ENCODE data around the gene NCOA3.
A peak's percentile ranks its signal among the peaks of the same experiment; 100 is the strongest.

Gene NCOA3

DNA sequence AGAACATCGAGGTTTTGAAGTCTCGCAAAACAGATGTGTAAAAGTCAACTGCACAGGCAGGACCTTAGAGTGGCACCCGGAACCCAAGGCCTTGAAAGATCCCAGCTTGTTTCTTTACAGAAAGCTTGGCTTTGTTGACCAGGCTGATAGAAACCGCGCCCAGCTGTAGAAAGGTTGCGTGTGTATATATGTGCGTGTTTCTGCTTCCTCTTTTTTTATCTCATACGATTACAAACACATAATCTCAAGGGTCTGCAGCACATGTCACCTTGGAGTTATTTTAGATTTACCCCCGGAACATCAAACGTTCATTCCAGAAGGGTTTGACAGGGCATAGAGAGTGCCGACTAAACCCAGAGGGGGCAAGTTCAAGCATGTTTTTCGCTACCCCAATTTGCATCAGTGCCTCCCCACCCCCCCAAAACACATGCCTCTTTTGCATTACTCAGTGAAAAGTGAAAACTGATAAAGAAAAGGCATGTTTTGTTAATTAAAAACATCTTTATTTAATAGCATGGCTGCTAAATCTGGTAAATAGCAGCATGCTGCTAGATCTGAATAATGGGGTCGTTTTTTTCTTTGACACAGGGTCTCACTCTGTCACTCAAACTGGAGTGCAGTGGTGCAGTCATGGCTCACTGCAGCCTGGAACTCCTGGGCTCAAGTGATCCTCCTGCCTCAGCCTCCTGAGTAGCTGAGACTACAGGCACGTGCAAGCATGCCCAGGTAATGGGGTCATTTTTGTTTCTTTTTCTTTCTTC, 33.2 kb upstream of the NCOA3 start:
- TF ChIP-seq, protein P1, sequence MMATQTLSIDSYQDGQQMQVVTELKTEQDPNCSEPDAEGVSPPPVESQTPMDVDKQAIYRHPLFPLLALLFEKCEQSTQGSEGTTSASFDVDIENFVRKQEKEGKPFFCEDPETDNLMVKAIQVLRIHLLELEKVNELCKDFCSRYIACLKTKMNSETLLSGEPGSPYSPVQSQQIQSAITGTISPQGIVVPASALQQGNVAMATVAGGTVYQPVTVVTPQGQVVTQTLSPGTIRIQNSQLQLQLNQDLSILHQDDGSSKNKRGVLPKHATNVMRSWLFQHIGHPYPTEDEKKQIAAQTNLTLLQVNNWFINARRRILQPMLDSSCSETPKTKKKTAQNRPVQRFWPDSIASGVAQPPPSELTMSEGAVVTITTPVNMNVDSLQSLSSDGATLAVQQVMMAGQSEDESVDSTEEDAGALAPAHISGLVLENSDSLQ (IDR thresholded peaks at IDR 0.05): peak; percentile 51; the same call in 1 of the 2 replicates
- no peak for TF ChIP-seq BHLHE40 (IDR thresholded peaks at IDR 0.05; ENCODE audit: borderline replicate concordance)

DNA sequence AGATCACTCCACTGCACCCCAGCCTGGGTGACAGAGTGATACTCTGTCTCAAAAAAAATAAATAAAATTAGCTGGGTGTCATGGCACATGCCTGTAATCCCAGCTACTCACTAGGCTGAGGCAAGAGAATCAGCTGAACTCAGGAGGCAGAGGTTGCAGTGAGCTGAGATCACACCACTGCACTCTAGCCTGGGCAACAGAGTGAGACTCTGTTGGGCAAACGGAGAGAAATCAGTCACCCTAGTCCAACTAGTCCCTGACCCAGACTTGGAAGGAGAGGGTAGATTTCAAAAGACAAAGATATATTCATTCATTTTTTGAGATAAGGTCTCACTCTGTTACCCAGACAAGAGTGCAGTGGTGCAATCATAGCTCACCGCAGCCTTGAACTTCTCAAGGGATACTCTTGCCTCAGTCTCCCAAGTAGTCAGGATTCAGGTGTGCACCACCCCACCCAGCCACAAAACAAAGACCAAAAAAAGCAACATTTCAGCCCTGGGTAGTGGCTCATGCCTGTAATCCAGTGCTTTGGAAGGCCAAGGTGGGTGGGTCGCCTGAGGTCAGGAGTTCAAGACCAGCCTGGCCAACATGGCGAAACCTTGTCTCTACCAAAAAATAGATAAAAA, 26.2 kb upstream of the NCOA3 start:
- ChIA-PET CTCF (no interaction called here), POLR2A (interaction anchor here (0.6 kb wide), 1 partner anchor 40 kb away, joined by 3 read pairs; no protein-coding TSS in a partner anchor)
- no peak for TF ChIP-seq SP1 (IDR thresholded peaks at IDR 0.05)
- TF ChIP-seq FOXA1 (IDR thresholded peaks at IDR 0.05): no peak
- no peak for TF ChIP-seq BHLHE40 (IDR thresholded peaks at IDR 0.05; ENCODE audit: borderline replicate concordance)
- TF ChIP-seq NFRKB (IDR thresholded peaks at IDR 0.05): no peak
- no peak for TF ChIP-seq CTBP1 (IDR thresholded peaks at IDR 0.05; ENCODE audit: borderline replicate concordance)
- no peak for TF ChIP-seq ELF4 (IDR thresholded peaks at IDR 0.05)
- no peak for TF ChIP-seq FOXM1 (IDR thresholded peaks at IDR 0.05; ENCODE audit: borderline replicate concordance)
- DNase-seq (ENCODE audit: extremely low spot score): no peak

More for the DNA sequence above, 33.2 kb upstream of the NCOA3 start:
- CTCF ChIA-PET: no interaction called here
- POLR2A ChIA-PET: no interaction called here
- DNase-seq (ENCODE audit: extremely low spot score): no peak

DNA sequence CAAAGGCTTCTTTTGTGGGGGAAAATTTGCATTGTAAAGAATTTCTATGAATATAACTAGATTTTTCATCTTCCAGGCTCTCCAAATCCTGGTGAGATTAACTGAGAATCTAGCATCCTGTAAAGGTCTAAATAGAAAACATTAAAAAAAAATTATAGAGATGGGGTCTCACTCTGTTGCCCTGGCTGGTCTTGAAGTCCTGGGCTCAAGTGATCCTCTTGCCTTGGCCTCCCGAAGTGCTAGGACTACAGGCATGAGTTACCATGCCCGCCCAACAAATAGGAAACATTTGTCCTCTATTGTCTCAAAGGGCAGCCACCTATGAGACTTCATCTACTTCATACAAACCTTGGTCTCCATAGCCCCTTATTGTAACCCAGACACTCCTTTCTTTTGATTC, 25.2 kb upstream of the NCOA3 start:
- TF ChIP-seq FOXA1 (IDR thresholded peaks at IDR 0.05): no peak
- no peak for TF ChIP-seq L3MBTL2 (conservative IDR thresholded peaks at IDR 0.05)
- TF ChIP-seq FOXK2 (IDR thresholded peaks at IDR 0.05): no peak
- no peak for TF ChIP-seq SUZ12 (IDR thresholded peaks at IDR 0.05)
- TF ChIP-seq ELF4 (IDR thresholded peaks at IDR 0.05): no peak
- no peak for TF ChIP-seq TARDBP (IDR thresholded peaks at IDR 0.05)
- no peak for TF ChIP-seq BHLHE40 (IDR thresholded peaks at IDR 0.05; ENCODE audit: borderline replicate concordance)
- no peak for TF ChIP-seq LEF1 (IDR thresholded peaks at IDR 0.05; ENCODE audit: borderline replicate concordance)
- no peak for TF ChIP-seq CTBP1 (IDR thresholded peaks at IDR 0.05; ENCODE audit: borderline replicate concordance)
- TF ChIP-seq, protein P1 (IDR thresholded peaks at IDR 0.05): no peak
- no peak for TF ChIP-seq NFRKB (IDR thresholded peaks at IDR 0.05)
- no peak for TF ChIP-seq ARNT (IDR thresholded peaks at IDR 0.05)
- TF ChIP-seq SP1 (IDR thresholded peaks at IDR 0.05): no peak
- POLR2A ChIA-PET: no interaction called here
- CTCF ChIA-PET: no interaction called here
- no peak for DNase-seq (ENCODE audit: extremely low spot score)

DNA sequence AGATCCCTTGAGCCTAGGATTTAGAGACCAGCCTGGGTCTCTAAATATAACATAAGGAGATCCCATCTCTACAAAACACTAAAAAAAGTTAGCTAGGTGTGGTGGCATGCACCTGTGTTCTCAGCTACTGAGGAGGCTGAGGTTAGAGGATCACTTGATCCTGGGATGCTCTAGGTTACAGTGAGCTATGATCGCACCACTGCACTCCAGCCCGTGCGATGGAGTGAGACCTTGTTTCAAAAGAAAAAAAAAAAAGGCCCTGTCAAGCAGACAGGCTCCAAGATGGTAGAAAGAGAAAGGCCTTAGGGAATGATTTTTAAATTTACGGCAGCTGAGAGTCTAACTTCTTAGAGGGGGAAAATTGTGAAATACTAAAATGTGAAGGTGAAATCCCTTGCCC, 22.6 kb upstream of the NCOA3 start:
- ChIA-PET POLR2A (no interaction called here), CTCF (no interaction called here)
- TF ChIP-seq, protein P1 (IDR thresholded peaks at IDR 0.05): no peak
- no peak for TF ChIP-seq CTBP1 (IDR thresholded peaks at IDR 0.05; ENCODE audit: borderline replicate concordance)
- no peak for DNase-seq (ENCODE audit: extremely low spot score)

DNA sequence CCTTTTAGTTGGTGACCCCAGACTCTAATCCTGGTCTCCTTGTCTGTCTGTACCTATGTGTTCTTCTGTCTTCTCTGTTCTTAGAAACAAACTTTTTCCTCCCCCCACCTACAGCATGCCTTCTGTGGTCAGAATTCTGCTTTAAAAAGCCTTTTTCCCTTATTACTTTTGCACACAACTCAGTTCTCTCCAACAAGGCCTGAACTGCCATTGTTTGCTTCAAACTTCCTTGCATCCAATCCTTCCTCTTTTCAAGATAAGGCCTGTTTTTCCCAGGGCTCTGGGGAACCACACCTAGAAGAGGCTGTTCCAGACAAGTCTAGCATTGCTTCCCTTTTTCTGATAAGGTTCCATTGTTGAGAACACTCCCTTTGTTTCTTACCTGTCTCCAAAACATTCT, 22.2 kb upstream of the NCOA3 start:
- TF ChIP-seq L3MBTL2 (conservative IDR thresholded peaks at IDR 0.05): no peak
- TF ChIP-seq TARDBP (IDR thresholded peaks at IDR 0.05): no peak
- TF ChIP-seq FOXA1 (IDR thresholded peaks at IDR 0.05): no peak
- CTCF ChIA-PET: no interaction called here
- POLR2A ChIA-PET: no interaction called here
- DNase-seq (ENCODE audit: extremely low spot score): no peak

DNA sequence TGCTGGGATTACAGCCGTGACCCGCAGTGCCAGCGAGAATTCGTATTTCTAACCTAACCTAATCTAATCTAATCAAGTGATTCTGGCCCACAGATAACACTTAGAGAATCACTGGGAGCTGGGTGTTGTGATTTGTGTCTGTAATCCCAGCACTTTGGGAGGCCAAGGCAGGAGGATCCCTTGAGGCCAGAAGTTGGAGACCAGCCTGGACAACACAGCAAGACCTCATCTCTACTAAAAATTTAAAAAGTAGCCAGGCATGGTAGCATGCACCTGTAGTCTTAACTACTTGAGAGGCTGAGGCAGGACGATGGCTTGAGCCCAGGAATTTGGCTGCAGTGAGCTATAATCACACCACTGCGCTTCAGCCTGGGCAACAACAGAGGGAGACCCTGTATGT, 21.4 kb upstream of the NCOA3 start:
- no peak for TF ChIP-seq TARDBP (IDR thresholded peaks at IDR 0.05)
- TF ChIP-seq FOXK2 (IDR thresholded peaks at IDR 0.05): no peak
- TF ChIP-seq BHLHE40 (IDR thresholded peaks at IDR 0.05; ENCODE audit: borderline replicate concordance): no peak
- POLR2A ChIA-PET: no interaction called here
- no peak for DNase-seq (ENCODE audit: extremely low spot score)
- CTCF ChIA-PET: no interaction called here

DNA sequence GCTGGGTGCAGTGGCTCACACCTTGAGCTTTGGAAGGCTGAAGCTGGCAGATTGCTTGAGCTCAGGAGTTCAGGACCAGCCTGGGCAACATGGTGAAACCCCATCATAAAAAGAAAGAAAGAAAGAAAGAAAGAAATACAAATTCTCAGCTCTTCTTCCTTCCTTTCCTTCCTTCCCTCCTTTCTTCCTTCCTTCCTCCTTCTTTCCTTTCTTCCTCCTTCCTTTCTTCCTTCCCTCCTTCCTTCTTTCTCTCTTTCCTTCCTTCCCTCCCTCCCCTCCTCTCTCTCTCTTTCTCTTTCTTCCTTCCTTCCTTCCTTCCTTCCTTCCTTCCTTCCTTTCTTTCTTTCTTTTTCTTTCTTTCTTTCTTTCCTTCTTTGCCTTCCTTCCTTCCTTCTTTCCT, 21.0 kb upstream of the NCOA3 start:
- TF ChIP-seq SP1 (IDR thresholded peaks at IDR 0.05): no peak
- no peak for TF ChIP-seq ELF4 (IDR thresholded peaks at IDR 0.05)
- no peak for TF ChIP-seq TARDBP (IDR thresholded peaks at IDR 0.05)
- no peak for TF ChIP-seq LEF1 (IDR thresholded peaks at IDR 0.05; ENCODE audit: borderline replicate concordance)
- no peak for TF ChIP-seq L3MBTL2 (conservative IDR thresholded peaks at IDR 0.05)
- TF ChIP-seq FOXK2 (IDR thresholded peaks at IDR 0.05): no peak
- no peak for TF ChIP-seq ARNT (IDR thresholded peaks at IDR 0.05)
- no peak for TF ChIP-seq HDGF (IDR thresholded peaks at IDR 0.05; ENCODE audit: borderline replicate concordance)
- ChIA-PET CTCF (no interaction called here), POLR2A (no interaction called here)
- no peak for DNase-seq (ENCODE audit: extremely low spot score)
